PC-3 (cell line): ENCODE measurements around the gene HAND2. TPM values are rescaled to one million over a fixed set of nuclear protein-coding genes. Genes with fewer than 3 reads are reported as not detected.

Experiments
- ATAC-seq: fragments of 200-7000 bp; cut with Tn5 transposase; 2 replicates; pipeline ENCODE4 v1.9.1; 2020; ENCODE audit warnings: mild to moderate bottlenecking, moderate library complexity
- BruUV-seq: library from RNA; stranded (reverse); fragments of 400-500 nt; replicated peaks from 2 replicates; lab custom pipeline; 2021; lab: Mats Ljungman, UMichigan
- CTCF ChIA-PET: fragments of 300-600 bp; sonication (Branson Sonifier 250); formaldehyde crosslinking; loops from one replicate; lab custom pipeline; 2022; ENCODE audit warnings: antibody characterized with exemption; lab: Charles Lee
- POLR2A ChIA-PET: fragments of 300-600 bp; sonication (Branson Sonifier 250); formaldehyde crosslinking; loops from one replicate; lab custom pipeline; 2022; ENCODE audit warnings: antibody characterized with exemption; ENCODE audit not compliant: unreplicated experiment; lab: Charles Lee
- DNase-seq: peaks from one replicate; pipeline ENCODE4 v3.0.0-alpha.2; 2015
- H2AFZ ChIP-seq: fragments of 300-600 bp; sonication (generic); 2 replicates; pipeline ENCODE4 v1.6.0; 2016; ENCODE audit warnings: antibody characterized with exemption, low read length
- H3F3A ChIP-seq: fragments of 300-600 bp; sonication (generic); one replicate; pipeline ENCODE4 v1.6.0; 2017; ENCODE audit warnings: antibody characterized with exemption, low read length, control low read depth, mild to moderate bottlenecking; ENCODE audit not compliant: unreplicated experiment
- H3K27ac ChIP-seq: fragments of 300-600 bp; sonication (generic); 2 replicates; pipeline ENCODE4 v1.5.1; 2016; ENCODE audit warnings: mild to moderate bottlenecking, low read length
- H3K27me3 ChIP-seq: fragments of 300-600 bp; sonication (generic); 2 replicates; pipeline ENCODE4 v1.6.1; 2016; ENCODE audit warnings: low read length, mixed read lengths
- H3K36me3 ChIP-seq: fragments of 300-600 bp; sonication (generic); 2 replicates; pipeline ENCODE4 v1.6.1; 2016; ENCODE audit warnings: low read depth, mixed run types, low read length, mixed read lengths
- H3K4me1 ChIP-seq: fragments of 300-600 bp; sonication (generic); 2 replicates; pipeline ENCODE4 v1.5.1; 2016; ENCODE audit warnings: low read length; ENCODE audit not compliant: insufficient read depth
- H3K4me2 ChIP-seq: fragments of 300-600 bp; sonication (generic); 2 replicates; pipeline ENCODE4 v1.6.0; 2016; ENCODE audit warnings: low read length
- H3K4me3 ChIP-seq: fragments of 300-600 bp; sonication (generic); 2 replicates; pipeline ENCODE4 v1.5.1; 2016; ENCODE audit warnings: mild to moderate bottlenecking, low read length, mixed read lengths
- H3K79me2 ChIP-seq: fragments of 300-600 bp; sonication (generic); 2 replicates; pipeline ENCODE4 v1.6.1; 2017; ENCODE audit warnings: low read length, mixed read lengths
- H3K9ac ChIP-seq: fragments of 300-600 bp; sonication (generic); 2 replicates; pipeline ENCODE4 v1.6.0; 2016; ENCODE audit warnings: mild to moderate bottlenecking, low read length
- H3K9me2 ChIP-seq: fragments of 300-600 bp; sonication (generic); replicated peaks from 2 replicates; pipeline ENCODE4 v1.6.1; 2016; ENCODE audit warnings: mixed run types, low read length, mixed read lengths
- H3K9me3 ChIP-seq: fragments of 300-600 bp; sonication (generic); 2 replicates; pipeline ENCODE4 v1.6.1; 2016; ENCODE audit warnings: low read length, mixed read lengths
- H4K20me1 ChIP-seq: fragments of 300-600 bp; sonication (generic); 2 replicates; pipeline ENCODE4 v1.6.1; 2016; ENCODE audit warnings: low read length, mixed read lengths
- CTCF ChIP-seq: fragments of 300-600 bp; sonication (generic); conservative IDR thresholded peaks from 2 replicates; pipeline ENCODE4 v1.5.1; 2017; ENCODE audit warnings: antibody characterized with exemption, low read depth, mild to moderate bottlenecking, low read length
- EZH2 ChIP-seq: fragments of 300-600 bp; sonication (generic); IDR thresholded peaks from one replicate; pipeline ENCODE4 v1.6.1; 2017; ENCODE audit warnings: antibody characterized with exemption, mild to moderate bottlenecking, low read length; ENCODE audit not compliant: unreplicated experiment
- EZH2phosphoT487 ChIP-seq: fragments of 300-600 bp; sonication (generic); IDR thresholded peaks from 2 replicates; pipeline ENCODE4 v1.6.1; 2018; ENCODE audit warnings: mild to moderate bottlenecking, antibody characterized with exemption, low read length, borderline replicate concordance
- intact Hi-C: fragments of 100-400 bp; cut with micrococcal nuclease; formaldehyde crosslinking; loops from 2 replicates; pipeline ENCODE4 v1.9.0; 2023
- total RNA-seq: library from RNA; depleted of rRNA; stranded (reverse); fragments of >200 nt; gene quantifications from 2 replicates; pipeline ENCODE4 v1.2.3, GENCODE V29; 2014

The HAND2 gene
- total RNA-seq, 1 experiment from 2014 or later, result not detected

- BruUV-seq, result no TSS peak
Measured at GRCh38 chr4:173527103-173527891, 2.7 kb downstream of the HAND2 start.

GRCh38 chr4:173526724-173527102 is 3.3 kb downstream of the HAND2 start:
- Histone ChIP-seq H3K79me2 (no peaks in the 10 kb centered on the region), H3K36me3 (no peaks in the 10 kb centered on the region), H4K20me1 (no peaks in the 10 kb centered on the region), H3K9me3 (no peaks in the 10 kb centered on the region), H3F3A (no peaks in the 10 kb centered on the region), H3K4me1 (no peaks in the 10 kb centered on the region), H3K27ac (no peak overlapping the region), H3K9me2 (no peaks in the 10 kb centered on the region), H3K9ac (no peak overlapping the region), H3K27me3 (peaks cover 65% of the 10 kb centered on the region), H3K4me2 (no peak overlapping the region), H2AFZ (no peak overlapping the region), H3K4me3 (no peak overlapping the region)
- no peak for ATAC-seq
- no peak for TF ChIP-seq CTCF
- TF ChIP-seq EZH2, result no peak
- TF ChIP-seq EZH2phosphoT487, result no peak
- intact Hi-C loops, result no loop called here
- DNase-seq, result no peak
- POLR2A ChIA-PET, result no interaction called here
- no TSS peak for BruUV-seq
- CTCF ChIA-PET, result no interaction called here

More at GRCh38 chr4:173527103-173527891, 2.7 kb downstream of the HAND2 start:
- Histone ChIP-seq H3K9ac (no peak overlapping the region), H3K4me1 (no peaks in the 10 kb centered on the region), H2AFZ (no peak overlapping the region), H3K4me2 (no peak overlapping the region), H3K27me3 (peaks cover 71% of the 10 kb centered on the region), H3K27ac (no peak overlapping the region), H3K9me2 (no peaks in the 10 kb centered on the region), H3K4me3 (no peak overlapping the region), H3F3A (no peaks in the 10 kb centered on the region), H3K79me2 (no peaks in the 10 kb centered on the region), H3K36me3 (no peaks in the 10 kb centered on the region), H4K20me1 (no peaks in the 10 kb centered on the region), H3K9me3 (no peaks in the 10 kb centered on the region)
- ChIA-PET POLR2A (no interaction called here), CTCF (no interaction called here)
- ATAC-seq (no peak), DNase-seq (no peak)
- intact Hi-C loops, result no loop called here
- TF ChIP-seq EZH2 (no peak), CTCF (no peak)

GRCh38 chr4:173526027-173526482 is 4.0 kb downstream of the HAND2 start:
- Histone ChIP-seq H3K9me2 (no peaks in the 10 kb centered on the region), H3F3A (no peaks in the 10 kb centered on the region), H2AFZ (no peak overlapping the region), H3K36me3 (no peaks in the 10 kb centered on the region), H3K27me3 (peaks cover 59% of the 10 kb centered on the region), H3K4me2 (no peak overlapping the region), H3K79me2 (no peaks in the 10 kb centered on the region), H3K9ac (no peak overlapping the region), H4K20me1 (no peaks in the 10 kb centered on the region), H3K4me1 (no peaks in the 10 kb centered on the region), H3K4me3 (no peak overlapping the region), H3K27ac (no peak overlapping the region), H3K9me3 (no peaks in the 10 kb centered on the region)
- DNase-seq, result no peak
- TF ChIP-seq EZH2phosphoT487 (no peak), CTCF (no peak), EZH2 (no peak)
- no TSS peak for BruUV-seq
- intact Hi-C loops, result no loop called here
- ChIA-PET CTCF (no interaction called here), POLR2A (no interaction called here)
- no peak for ATAC-seq
